NCI-H2196 treated with DMSO at 0.1 percent for 48 hours (cell line): ENCODE data around the gene BHLHE40.
A peak's percentile ranks its signal among the peaks of the same experiment; 100 is the strongest.

ENCODE experiments used
- DNase-seq: peaks from one replicate; lab custom pipeline; 2025; ENCODE audit not compliant: unreplicated experiment; lab: John Stamatoyannopoulos, UW

The BHLHE40 gene

GRCh38 chr3:4982773-4983738 lies 3.8 kb downstream of the BHLHE40 start:
- no peak for DNase-seq

- DNase-seq, result no peak
These were observed 4.7 kb downstream of the BHLHE40 start for GRCh38 chr3:4983739-4984510.

- DNase-seq, result no peak
These were observed 5.3 kb downstream of the BHLHE40 start for GRCh38 chr3:4984511-4984864.

GRCh38 chr3:4985330-4986174 lies 6.3 kb downstream of the BHLHE40 start:
- no peak for DNase-seq

GRCh38 chr3:4986175-4986781 lies 7.0 kb downstream of the BHLHE40 start:
- DNase-seq, result no peak

- DNase-seq, result peak; percentile 64
These were observed 7.7 kb downstream of the BHLHE40 start for GRCh38 chr3:4986782-4987537.

- DNase-seq, result no peak
These were observed 8.5 kb downstream of the BHLHE40 start for GRCh38 chr3:4987538-4988296.

GRCh38 chr3:4988983-4989834 lies 10.0 kb downstream of the BHLHE40 start:
- DNase-seq, result no peak

- DNase-seq, result no peak
These were observed 10.8 kb downstream of the BHLHE40 start for GRCh38 chr3:4990069-4990468.

- no peak for DNase-seq
These were observed 12.9 kb downstream of the BHLHE40 start for GRCh38 chr3:4992118-4992517.

- DNase-seq, result no peak
These were observed 14.3 kb downstream of the BHLHE40 start for GRCh38 chr3:4993276-4994143.

GRCh38 chr3:4994144-4994730 lies 15.0 kb downstream of the BHLHE40 start:
- DNase-seq, result no peak

GRCh38 chr3:4994823-4995499 lies 15.7 kb downstream of the BHLHE40 start:
- no peak for DNase-seq

- no peak for DNase-seq
These were observed 16.3 kb downstream of the BHLHE40 start for GRCh38 chr3:4995500-4996053.

GRCh38 chr3:4996223-4996765 lies 17.1 kb downstream of the BHLHE40 start:
- no peak for DNase-seq

GRCh38 chr3:4996771-4997291 lies 17.6 kb downstream of the BHLHE40 start:
- no peak for DNase-seq
